ENCODE measurements around the gene TRAPPC12. TPM values are rescaled to one million over a fixed set of nuclear protein-coding genes. Genes with fewer than 3 reads are reported as not detected.

The TRAPPC12 gene
- polyA plus RNA-seq, 1 donor from 2014 or later: 76.2 TPM

DNA sequence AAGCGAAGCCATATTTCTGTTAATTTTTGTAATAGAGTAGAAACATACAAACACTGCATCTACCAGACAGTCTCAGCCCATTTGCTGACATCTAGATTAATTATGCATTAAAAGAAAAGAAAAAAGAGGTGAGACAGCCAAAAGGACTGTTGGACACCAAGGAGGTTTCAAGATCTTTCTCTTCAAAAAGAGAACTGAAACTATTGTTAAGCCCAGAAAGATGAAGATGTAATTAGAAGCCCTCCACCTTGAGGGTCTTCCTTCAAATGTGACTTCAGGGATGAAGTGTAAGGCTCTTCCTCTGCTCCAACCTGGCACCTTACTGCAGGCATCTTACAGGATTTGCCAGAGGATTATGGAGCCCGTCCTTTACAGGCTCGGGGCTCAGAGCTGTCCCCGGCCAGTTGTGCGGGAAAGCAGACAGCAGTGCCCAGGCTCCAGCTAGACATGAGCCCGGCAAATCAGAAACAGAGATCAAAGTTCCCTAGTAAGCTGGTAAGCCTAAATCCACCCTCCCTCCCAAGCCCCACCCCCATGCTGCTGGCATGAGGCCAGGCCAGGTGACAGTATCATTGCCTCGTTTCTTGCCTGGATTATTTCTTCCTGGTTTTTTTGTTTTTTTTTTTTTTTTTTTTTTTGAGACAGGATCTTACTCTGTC is 101.0 kb downstream of the TRAPPC12 start:
- Histone ChIP-seq H3K4me3 (ENCODE audit: low read length) (no peak overlapping the region), H3K9me3 (ENCODE audit: low read length) (no peaks in the 10 kb centered on the region), H3K36me3 (ENCODE audit: insufficient read depth, low read length) (no peaks in the 10 kb centered on the region), H3K4me2 (ENCODE audit: low read length) (no peak overlapping the region), H3K9ac (ENCODE audit: low read length) (no peak overlapping the region), H3K9me2 (ENCODE audit: insufficient read depth, low read length) (no peaks in the 10 kb centered on the region), H3K79me2 (replicated peaks; ENCODE audit: insufficient read depth, low read length) (no peaks in the 10 kb centered on the region), H4K20me1 (ENCODE audit: insufficient read depth) (no peaks in the 10 kb centered on the region), H3K27ac (ENCODE audit: low read length) (no peak overlapping the region), H2AFZ (ENCODE audit: low read depth, low read length) (no peak overlapping the region), H3K27me3 (ENCODE audit: insufficient read depth, low read depth, low read length) (no peaks in the 10 kb centered on the region), H3F3A (ENCODE audit: insufficient read depth, low read length, poor library complexity, severe bottlenecking) (no peaks in the 10 kb centered on the region)
- TF ChIP-seq EZH2 (IDR thresholded peaks at IDR 0.05; ENCODE audit: borderline replicate concordance, insufficient read depth, low read length, poor library complexity, severe bottlenecking) (no peak), RAD21 (conservative IDR thresholded peaks at IDR 0.05) (no peak), MXI1 (conservative IDR thresholded peaks at IDR 0.05; ENCODE audit: poor library complexity, severe bottlenecking) (no peak), POLR2AphosphoS5 (IDR thresholded peaks at IDR 0.05) (no peak), TAF1 (IDR thresholded peaks at IDR 0.05; ENCODE audit: low read depth) (no peak), EP300 (conservative IDR thresholded peaks at IDR 0.05; ENCODE audit: poor library complexity, severe bottlenecking) (no peak)
- TF ChIP-seq, protein P1, sequence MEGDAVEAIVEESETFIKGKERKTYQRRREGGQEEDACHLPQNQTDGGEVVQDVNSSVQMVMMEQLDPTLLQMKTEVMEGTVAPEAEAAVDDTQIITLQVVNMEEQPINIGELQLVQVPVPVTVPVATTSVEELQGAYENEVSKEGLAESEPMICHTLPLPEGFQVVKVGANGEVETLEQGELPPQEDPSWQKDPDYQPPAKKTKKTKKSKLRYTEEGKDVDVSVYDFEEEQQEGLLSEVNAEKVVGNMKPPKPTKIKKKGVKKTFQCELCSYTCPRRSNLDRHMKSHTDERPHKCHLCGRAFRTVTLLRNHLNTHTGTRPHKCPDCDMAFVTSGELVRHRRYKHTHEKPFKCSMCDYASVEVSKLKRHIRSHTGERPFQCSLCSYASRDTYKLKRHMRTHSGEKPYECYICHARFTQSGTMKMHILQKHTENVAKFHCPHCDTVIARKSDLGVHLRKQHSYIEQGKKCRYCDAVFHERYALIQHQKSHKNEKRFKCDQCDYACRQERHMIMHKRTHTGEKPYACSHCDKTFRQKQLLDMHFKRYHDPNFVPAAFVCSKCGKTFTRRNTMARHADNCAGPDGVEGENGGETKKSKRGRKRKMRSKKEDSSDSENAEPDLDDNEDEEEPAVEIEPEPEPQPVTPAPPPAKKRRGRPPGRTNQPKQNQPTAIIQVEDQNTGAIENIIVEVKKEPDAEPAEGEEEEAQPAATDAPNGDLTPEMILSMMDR (IDR thresholded peaks at IDR 0.05; ENCODE audit: poor library complexity, severe bottlenecking): no peak
- TF ChIP-seq, protein P2, sequence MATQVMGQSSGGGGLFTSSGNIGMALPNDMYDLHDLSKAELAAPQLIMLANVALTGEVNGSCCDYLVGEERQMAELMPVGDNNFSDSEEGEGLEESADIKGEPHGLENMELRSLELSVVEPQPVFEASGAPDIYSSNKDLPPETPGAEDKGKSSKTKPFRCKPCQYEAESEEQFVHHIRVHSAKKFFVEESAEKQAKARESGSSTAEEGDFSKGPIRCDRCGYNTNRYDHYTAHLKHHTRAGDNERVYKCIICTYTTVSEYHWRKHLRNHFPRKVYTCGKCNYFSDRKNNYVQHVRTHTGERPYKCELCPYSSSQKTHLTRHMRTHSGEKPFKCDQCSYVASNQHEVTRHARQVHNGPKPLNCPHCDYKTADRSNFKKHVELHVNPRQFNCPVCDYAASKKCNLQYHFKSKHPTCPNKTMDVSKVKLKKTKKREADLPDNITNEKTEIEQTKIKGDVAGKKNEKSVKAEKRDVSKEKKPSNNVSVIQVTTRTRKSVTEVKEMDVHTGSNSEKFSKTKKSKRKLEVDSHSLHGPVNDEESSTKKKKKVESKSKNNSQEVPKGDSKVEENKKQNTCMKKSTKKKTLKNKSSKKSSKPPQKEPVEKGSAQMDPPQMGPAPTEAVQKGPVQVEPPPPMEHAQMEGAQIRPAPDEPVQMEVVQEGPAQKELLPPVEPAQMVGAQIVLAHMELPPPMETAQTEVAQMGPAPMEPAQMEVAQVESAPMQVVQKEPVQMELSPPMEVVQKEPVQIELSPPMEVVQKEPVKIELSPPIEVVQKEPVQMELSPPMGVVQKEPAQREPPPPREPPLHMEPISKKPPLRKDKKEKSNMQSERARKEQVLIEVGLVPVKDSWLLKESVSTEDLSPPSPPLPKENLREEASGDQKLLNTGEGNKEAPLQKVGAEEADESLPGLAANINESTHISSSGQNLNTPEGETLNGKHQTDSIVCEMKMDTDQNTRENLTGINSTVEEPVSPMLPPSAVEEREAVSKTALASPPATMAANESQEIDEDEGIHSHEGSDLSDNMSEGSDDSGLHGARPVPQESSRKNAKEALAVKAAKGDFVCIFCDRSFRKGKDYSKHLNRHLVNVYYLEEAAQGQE (IDR thresholded peaks at IDR 0.05; ENCODE audit: borderline replicate concordance): no peak

DNA sequence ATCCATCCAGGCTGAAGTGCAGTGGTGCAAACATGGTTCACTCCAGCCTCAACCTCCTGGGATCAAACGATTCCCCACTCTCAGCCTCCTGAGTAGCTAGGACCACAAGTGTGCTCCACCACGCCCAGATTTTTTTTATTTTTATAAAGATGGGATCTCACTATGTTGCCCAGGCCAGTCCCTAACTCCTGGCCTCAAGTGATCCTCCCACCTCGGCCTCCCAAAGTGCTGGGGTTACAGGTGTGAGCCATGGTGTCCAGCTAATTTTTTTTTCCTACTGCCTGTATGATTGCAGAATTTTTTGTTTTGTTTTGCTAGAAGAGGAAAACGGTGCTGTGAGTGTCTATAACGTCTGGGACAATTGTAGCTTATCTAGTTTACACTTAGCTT is 101.5 kb downstream of the TRAPPC12 start:
- Histone ChIP-seq H3K9me3 (ENCODE audit: low read length) (no peaks in the 10 kb centered on the region), H3K4me3 (ENCODE audit: low read length) (no peak overlapping the region), H3F3A (ENCODE audit: insufficient read depth, low read length, poor library complexity, severe bottlenecking) (no peaks in the 10 kb centered on the region), H3K27ac (ENCODE audit: low read length) (no peak overlapping the region), H4K20me1 (ENCODE audit: insufficient read depth) (no peaks in the 10 kb centered on the region), H2AFZ (ENCODE audit: low read depth, low read length) (no peak overlapping the region), H3K4me2 (ENCODE audit: low read length) (no peak overlapping the region), H3K36me3 (ENCODE audit: insufficient read depth, low read length) (no peaks in the 10 kb centered on the region), H3K9me2 (ENCODE audit: insufficient read depth, low read length) (no peaks in the 10 kb centered on the region), H3K9ac (ENCODE audit: low read length) (no peak overlapping the region), H3K27me3 (ENCODE audit: insufficient read depth, low read depth, low read length) (no peaks in the 10 kb centered on the region), H3K79me2 (replicated peaks; ENCODE audit: insufficient read depth, low read length) (no peaks in the 10 kb centered on the region)
- TF ChIP-seq TAF1 (IDR thresholded peaks at IDR 0.05; ENCODE audit: low read depth) (no peak), SMC3 (conservative IDR thresholded peaks at IDR 0.05; ENCODE audit: poor library complexity) (no peak), EP300 (conservative IDR thresholded peaks at IDR 0.05; ENCODE audit: poor library complexity, severe bottlenecking) (no peak), RAD21 (conservative IDR thresholded peaks at IDR 0.05) (no peak), POLR2AphosphoS5 (IDR thresholded peaks at IDR 0.05) (no peak), EZH2 (IDR thresholded peaks at IDR 0.05; ENCODE audit: borderline replicate concordance, insufficient read depth, low read length, poor library complexity, severe bottlenecking) (no peak), MXI1 (conservative IDR thresholded peaks at IDR 0.05; ENCODE audit: poor library complexity, severe bottlenecking) (no peak)
- TF ChIP-seq, protein P2 (IDR thresholded peaks at IDR 0.05; ENCODE audit: borderline replicate concordance): no peak
- TF ChIP-seq, protein P1 (IDR thresholded peaks at IDR 0.05; ENCODE audit: poor library complexity, severe bottlenecking): no peak
